NCI-H226 (cell line): ENCODE data around the gene MSTN.
"Not testable (repeated sequence)": the region's sequence is repeated elsewhere in the genome, so short reads cannot be mapped to it uniquely, and the experiment has no call there.

ENCODE experiments used
- DNase-seq: peaks from one replicate; pipeline ENCODE4 v3.0.0-alpha.2; 2015

Gene MSTN

DNA sequence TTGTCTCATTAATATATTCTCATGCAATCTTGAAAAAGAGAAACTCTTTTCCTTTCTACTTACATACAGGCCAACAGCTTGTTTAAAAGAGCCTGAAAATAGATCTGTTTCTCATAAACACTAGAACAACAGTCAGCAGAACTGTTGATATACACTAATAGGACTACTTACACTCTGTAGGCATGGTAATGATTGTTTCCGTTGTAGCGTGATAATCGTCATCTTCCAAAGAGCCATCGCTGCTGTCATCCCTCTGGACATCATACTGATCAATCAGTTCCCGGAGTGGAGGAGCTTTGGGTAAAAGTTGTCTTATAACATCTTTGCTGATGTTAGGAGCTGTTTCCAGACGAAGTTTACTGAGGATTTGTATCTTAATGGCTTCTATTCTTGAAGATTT, 476 bp downstream of the MSTN start:
- DNase-seq = no peak

DNA sequence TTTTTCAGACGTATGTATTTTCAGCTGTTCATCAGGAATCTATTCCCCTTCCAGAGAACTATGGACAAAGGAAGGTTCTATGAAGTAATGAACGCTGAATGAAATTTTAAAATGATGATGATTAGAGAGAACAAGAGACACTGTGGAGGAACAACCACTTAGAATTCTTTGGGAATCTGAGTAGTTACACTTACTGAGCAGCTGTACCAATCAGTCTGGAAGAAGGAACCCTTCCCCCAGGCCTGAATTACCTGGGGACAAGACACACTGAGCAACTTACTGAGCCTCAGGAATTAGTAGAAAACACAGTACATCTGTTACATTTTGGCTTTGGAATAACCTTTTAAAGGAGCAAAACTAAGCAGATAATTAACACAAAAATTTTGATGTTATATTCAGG, 1.9 kb downstream of the MSTN start:
- DNase-seq = no peak

DNA sequence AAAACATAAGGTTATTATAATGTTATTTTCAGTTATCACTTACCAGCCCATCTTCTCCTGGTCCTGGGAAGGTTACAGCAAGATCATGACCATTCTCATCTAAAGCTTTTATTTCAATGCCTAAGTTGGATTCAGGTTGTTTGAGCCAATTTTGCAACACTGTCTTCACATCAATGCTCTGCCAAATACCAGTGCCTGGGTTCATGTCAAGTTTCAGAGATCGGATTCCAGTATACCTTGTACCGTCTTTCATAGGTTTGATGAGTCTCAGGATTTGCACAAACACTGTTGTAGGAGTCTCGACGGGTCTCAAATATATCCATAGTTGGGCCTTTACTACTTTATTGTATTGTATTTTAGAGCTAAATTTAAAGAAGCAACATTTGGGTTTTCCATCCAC, 2.5 kb downstream of the MSTN start:
- DNase-seq = no peak

DNA sequence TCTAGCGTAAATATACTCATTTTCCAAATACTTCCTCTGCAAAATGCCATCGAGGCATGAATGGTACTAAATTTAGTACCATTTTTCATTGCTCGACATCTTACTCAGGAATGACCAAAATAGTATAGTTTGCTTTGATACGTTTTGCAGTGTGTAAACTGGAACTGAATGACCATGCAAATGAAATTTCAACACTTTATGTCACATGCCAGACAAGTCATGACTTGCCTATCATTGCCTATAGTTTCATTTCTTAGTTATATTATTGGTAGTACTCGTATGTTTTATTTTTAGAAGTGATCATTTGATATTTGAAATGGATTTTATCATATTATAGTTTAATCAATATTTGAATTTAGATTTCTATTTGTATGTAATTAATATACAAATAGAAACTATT, 9.1 kb downstream of the MSTN start:
- DNase-seq = no peak

DNA sequence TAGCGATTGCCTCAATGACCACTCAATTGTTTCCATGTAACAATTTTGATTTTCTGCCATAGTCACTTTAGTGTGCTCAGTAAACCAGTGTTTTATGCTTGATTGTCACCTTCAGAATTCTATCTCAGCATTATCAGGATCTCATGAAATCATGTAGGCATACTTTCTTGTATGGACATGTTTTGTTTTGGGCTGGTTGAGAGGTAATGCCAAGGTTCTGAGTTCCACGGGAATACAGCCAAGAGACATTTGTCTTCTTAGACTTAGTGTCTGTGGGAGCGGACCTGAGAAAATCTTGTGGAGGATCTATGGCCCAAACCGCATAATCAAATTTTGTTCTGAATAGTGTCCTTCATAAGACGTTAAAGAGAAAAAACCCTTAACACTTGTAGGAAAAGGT, 10.2 kb downstream of the MSTN start:
- no peak for DNase-seq

DNA sequence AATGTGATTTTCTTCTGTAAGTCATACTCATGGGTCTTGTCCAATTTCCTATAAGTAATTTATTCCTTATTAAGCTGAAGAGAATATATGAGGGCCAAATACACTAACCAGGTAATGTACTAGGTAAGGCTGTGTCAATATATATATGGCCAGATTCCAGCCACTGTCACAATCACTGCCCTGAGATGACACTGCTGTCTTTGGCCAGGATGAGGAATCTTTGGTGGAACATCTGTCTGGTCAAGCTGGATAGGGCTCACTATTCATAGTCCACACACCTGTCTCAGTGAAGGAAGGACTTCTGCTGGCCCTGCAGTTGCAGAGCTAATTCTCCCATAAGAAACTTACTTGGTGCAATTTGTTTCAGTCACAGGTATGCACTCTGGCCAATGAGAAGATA, 11.3 kb downstream of the MSTN start:
- no peak for DNase-seq

DNA sequence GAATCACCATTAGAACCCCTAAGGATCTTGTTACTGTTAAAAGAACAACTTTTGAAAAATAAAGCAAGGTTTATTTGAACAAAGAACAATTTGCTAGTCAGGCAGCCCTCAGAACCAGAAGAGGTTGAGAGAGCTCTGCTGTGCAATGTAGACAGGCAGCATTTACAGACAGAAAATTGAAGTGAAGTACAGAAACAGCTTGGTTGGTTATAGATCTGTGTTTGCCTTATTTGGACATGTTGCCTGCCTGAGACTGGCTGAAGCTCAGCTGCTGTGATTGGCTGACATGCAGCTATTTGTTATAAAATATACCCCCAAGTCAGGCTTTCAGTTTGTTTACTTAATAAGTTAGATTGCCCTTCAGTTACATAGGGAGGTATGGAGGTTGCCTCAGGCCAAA, 12.5 kb downstream of the MSTN start:
- no peak for DNase-seq

DNA sequence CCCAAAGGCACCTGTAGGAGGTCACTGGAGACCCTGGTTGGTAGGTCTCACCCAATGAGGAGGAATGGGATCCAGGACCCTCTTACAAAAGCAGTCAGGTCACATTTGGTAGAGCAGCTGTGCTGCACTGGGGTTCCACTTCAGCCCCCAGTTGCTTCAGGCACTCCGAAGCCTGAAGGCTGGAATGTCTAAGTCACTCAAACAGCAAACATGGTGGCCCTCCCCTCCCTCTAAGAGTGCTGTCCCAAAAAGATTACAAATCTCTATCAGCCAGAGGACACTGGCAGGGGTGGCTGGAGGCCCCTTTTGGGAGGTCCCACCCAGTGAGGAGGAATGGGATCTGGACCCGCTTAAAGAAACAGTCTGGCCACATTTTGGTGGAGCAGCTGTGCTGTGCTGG, 17.7 kb downstream of the MSTN start:
- no peak for DNase-seq

DNA sequence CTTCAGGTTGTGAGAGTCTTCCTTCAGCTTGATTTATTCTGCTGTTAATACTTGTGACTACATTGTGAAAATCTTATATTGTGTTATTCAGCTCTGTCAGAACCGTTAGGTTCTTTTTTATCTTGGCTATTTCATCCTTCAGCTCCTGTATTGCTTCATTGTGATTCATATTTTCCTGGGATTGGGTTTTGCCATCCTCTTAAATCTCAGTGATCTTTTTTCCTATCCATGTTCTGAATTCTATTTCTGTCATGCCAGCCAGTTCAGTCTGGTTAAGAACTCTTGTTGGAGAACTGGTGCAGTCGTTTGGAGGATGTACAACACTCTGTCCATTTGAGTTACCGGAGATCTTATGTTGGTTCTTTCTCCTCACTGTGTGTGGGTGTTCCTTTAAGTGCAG, 19.1 kb downstream of the MSTN start:
- DNase-seq = peak; percentile 4

DNA sequence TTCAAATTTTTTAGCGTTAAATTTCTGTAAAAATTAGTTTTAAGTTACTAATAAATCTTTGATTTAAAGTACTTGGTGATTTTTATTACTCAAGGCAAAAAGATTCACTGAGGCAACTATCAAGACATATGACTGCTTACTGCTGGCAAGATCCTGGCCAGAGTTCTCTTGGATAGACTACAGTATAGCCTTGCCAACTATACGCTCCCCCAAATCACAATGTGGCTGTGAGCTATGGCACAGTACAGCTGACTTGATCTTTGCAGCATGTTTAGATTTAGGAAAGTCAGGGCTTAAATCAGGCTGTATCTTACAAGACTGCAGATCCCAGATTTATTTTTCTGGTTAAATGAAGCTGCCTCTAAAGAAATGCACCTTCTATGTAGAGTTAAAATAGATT, 26.5 kb downstream of the MSTN start:
- no peak for DNase-seq

DNA sequence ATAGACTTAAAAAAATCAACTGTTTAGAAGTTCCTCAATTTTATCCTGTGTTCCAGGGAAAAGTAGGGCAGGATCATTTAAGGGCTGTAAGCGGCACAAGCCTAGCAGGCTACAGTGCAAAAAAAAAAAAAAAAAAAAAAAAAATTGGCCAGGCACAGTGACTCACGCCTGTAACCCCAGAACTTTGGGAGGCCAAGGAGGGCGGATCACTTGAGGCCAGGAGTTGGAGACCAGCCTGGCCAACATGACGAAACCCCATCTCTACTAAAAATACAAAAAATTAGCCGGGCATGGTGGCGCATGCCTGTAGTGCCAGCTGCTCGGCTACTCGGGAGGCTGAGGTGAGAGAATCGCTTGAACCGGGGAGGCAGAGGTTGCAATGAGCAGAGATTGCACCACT, 28.1 kb downstream of the MSTN start:
- not testable (repeated sequence) for DNase-seq

GRCh38 chr2:190031969-190032618, 30.4 kb downstream of the MSTN start:
- DNase-seq = no peak

DNA sequence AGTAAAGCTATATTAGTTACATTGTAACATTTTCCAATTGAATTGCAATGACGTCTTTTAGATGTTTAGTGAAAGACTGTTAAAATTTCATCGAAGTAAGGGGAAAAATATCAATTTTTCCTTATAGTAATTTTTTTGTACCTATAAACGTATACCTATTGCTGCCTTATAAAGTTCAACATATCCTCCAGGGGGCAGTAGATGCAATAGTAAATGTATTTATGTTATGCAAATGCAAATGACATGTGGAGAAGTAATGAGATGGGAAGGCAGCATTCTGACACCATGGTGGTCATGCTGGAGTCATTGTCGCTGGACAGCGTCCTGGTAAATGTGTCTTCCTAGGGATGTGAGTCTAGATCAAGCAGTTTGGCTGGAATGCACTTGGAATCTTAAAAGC, 38.7 kb downstream of the MSTN start:
- peak; percentile 8 for DNase-seq

DNA sequence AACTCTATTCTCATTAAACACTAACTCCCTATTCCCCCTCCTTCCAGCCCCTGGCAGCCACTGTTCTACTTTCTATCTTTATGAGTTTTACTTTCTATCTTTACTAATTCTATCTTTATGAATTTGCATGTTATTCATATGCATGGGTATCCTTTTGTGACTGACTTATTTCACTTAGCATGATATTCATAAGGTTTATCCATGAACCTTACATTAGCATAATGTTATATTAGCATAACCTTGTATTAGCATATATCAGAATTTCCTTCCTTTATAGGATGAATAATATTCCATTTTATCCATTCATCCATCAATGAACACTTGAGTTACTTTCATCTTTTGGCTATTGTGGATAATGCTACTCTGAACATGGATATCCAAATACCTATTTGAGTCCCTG, 41.8 kb downstream of the MSTN start:
- DNase-seq = no peak

DNA sequence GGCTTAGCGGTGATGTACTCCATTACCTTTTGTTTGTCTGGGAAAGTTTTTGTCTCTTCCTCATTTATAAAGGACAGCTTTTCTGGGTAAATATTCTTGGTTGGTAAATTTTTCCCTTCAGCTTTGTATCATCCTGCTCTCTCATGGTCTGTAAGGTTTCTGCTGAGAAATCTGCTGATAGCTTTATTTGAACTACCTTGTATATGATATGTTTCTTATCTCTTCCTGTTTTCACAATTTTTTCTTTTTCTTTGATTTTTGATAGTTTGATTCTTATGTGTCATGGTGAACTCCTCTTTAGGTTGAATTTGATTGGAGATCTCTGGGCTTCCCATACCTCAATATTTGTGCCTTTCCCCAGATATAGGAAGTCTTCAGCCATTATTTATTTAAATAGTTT, 44.7 kb downstream of the MSTN start:
- no peak for DNase-seq

DNA sequence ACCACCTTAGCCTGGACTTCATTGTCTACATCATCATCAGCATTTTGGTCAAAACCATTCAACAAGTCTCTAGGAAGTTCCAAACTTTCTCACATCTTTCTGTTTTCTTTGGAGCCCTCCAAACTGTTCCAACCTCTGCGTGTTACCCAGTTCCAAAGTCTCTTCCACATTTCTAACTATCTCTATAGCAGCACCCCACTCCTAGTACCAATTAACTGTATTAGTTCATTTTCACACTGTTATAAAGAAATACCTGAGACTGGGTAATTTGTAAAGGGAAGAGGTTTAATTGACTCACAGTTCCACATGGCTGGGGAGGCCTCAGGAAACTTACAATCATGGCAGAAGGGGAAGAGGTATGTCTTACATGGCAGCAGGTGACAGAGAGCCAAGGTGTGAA, 46.6 kb downstream of the MSTN start:
- not testable (repeated sequence) for DNase-seq
